ENCODE data around the gene JARID2. TPM values are rescaled to one million over a fixed set of nuclear protein-coding genes. Genes with fewer than 3 reads are reported as not detected.

JARID2 gene
- total RNA-seq, 4 donors from 2014 or later: 6.6 to 8.1 (median 7.5) TPM

GRCh38 chr6:15503346-15503680 is 257.4 kb downstream of the JARID2 start:
- H3K4me1 ChIP-seq: peaks cover 33 to 42% of the 10 kb centered on the region in 2 donors
- DNase-seq: no peak
- 95 to 98% methylated on average over 5 to 6 of the region's 6 CpGs for WGBS, 2 donors

GRCh38 chr6:15504040-15504495 is 258.2 kb downstream of the JARID2 start:
- peak; percentile 31 to 41 for DNase-seq
- TF ChIP-seq CTCF (IDR thresholded peaks at IDR 0.05): no peak
- no peak for TF ChIP-seq POLR2A (IDR thresholded peaks at IDR 0.05)
- intact Hi-C loops (cut with DNase I): no loop called here
- peaks cover 33 to 36% of the 10 kb centered on the region in 2 donors for H3K4me1 ChIP-seq
- H3K27ac ChIP-seq: peak overlapping the region; percentile 62 to 87 (median 87)
- no peak overlapping the region for H3K4me3 ChIP-seq (replicated peaks in 1 of 3)
- no peaks in the 10 kb centered on the region for H3K27me3 ChIP-seq
- H3K9me3 ChIP-seq: no peaks in the 10 kb centered on the region
- WGBS, 2 donors: 67 to 72% methylated on average over 8 to 10 of the region's 12 CpGs
- no peaks in the 10 kb centered on the region for H3K36me3 ChIP-seq

More at GRCh38 chr6:15503346-15503680, 257.4 kb downstream of the JARID2 start:
- no peaks in the 10 kb centered on the region for H3K9me3 ChIP-seq
- no peak for TF ChIP-seq POLR2A (IDR thresholded peaks at IDR 0.05)
- H3K4me3 ChIP-seq (replicated peaks in 1 of 3): no peak overlapping the region
- no peaks in the 10 kb centered on the region for H3K36me3 ChIP-seq
- H3K27ac ChIP-seq: no peak overlapping the region
- intact Hi-C loops (cut with DNase I): no loop called here
- no peaks in the 10 kb centered on the region for H3K27me3 ChIP-seq

GRCh38 chr6:15504581-15505350 is 258.9 kb downstream of the JARID2 start:
- intact Hi-C loops (cut with DNase I): no loop called here
- TF ChIP-seq POLR2A (IDR thresholded peaks at IDR 0.05) (peak in 1 of 2 donors; percentile 22), CTCF (IDR thresholded peaks at IDR 0.05) (no peak)
- Histone ChIP-seq H3K27ac (peak overlapping the region; percentile 62 to 87 (median 87)), H3K4me3 (replicated peaks in 1 of 3) (peak overlapping the region in 1 of 3 donors; percentile 8), H3K27me3 (no peaks in the 10 kb centered on the region), H3K9me3 (no peaks in the 10 kb centered on the region), H3K4me1 (peaks cover 33 to 36% of the 10 kb centered on the region in 2 donors), H3K36me3 (no peaks in the 10 kb centered on the region)
- DNase-seq: peak; percentile 77 to 82
- WGBS, 2 donors: 10 to 15% methylated on average over 26 of the region's 26 CpGs

- intact Hi-C loops (cut with DNase I): no loop called here
- Histone ChIP-seq H3K36me3 (no peaks in the 10 kb centered on the region), H3K4me1 (peaks cover 33 to 36% of the 10 kb centered on the region in 2 donors), H3K27me3 (no peaks in the 10 kb centered on the region), H3K27ac (peak overlapping the region; percentile 62 to 87 (median 87)), H3K4me3 (replicated peaks in 1 of 3) (peak overlapping the region in 1 of 3 donors; percentile 8), H3K9me3 (no peaks in the 10 kb centered on the region)
- DNase-seq: no peak
- TF ChIP-seq CTCF (IDR thresholded peaks at IDR 0.05) (no peak), POLR2A (IDR thresholded peaks at IDR 0.05) (no peak)
- WGBS, 2 donors: 94 to 96% methylated on average over 17 to 18 of the region's 18 CpGs
These were observed 259.6 kb downstream of the JARID2 start for GRCh38 chr6:15505463-15505918.

- peak overlapping the region in 2 of 3 donors; percentile 87 for H3K27ac ChIP-seq
- H3K4me1 ChIP-seq: peaks cover 33 to 36% of the 10 kb centered on the region in 2 donors
- H3K27me3 ChIP-seq: no peaks in the 10 kb centered on the region
- H3K36me3 ChIP-seq: no peaks in the 10 kb centered on the region
- TF ChIP-seq POLR2A (IDR thresholded peaks at IDR 0.05) (no peak), CTCF (IDR thresholded peaks at IDR 0.05) (no peak)
- intact Hi-C loops (cut with DNase I): no loop called here
- no peak overlapping the region for H3K4me3 ChIP-seq (replicated peaks in 1 of 3)
- 94% methylated on average over 7 of the region's 7 CpGs for WGBS, 2 donors
- H3K9me3 ChIP-seq: no peaks in the 10 kb centered on the region
- DNase-seq: no peak
These were observed 260.2 kb downstream of the JARID2 start for GRCh38 chr6:15506066-15506465.

Measured in thyroid gland (tissue), 4 donors.